Measurements from ENCODE around the gene TBX21.

The TBX21 gene

GRCh38 chr17:47693731-47694580 is 39.1 kb upstream of the TBX21 start, which contains the start of gene TBKBP1:
TBKBP1 (plus strand) TSS chr17:47694161; CDS start chr17:47696113, 1,952 bp downstream.
- DNase-seq (ENCODE audit: insufficient read length, low spot score) (peak; percentile 59), FAIRE-seq (no peak)
- no peak for TF ChIP-seq POLR2A (IDR thresholded peaks at IDR 0.05; ENCODE audit: low read depth, low read length)

GRCh38 chr17:47694581-47695428 is 38.2 kb upstream of the TBX21 start:
- FAIRE-seq (no peak), DNase-seq (ENCODE audit: insufficient read length, low spot score) (no peak)
- no peak for TF ChIP-seq POLR2A (IDR thresholded peaks at IDR 0.05; ENCODE audit: low read depth, low read length)

DNA sequence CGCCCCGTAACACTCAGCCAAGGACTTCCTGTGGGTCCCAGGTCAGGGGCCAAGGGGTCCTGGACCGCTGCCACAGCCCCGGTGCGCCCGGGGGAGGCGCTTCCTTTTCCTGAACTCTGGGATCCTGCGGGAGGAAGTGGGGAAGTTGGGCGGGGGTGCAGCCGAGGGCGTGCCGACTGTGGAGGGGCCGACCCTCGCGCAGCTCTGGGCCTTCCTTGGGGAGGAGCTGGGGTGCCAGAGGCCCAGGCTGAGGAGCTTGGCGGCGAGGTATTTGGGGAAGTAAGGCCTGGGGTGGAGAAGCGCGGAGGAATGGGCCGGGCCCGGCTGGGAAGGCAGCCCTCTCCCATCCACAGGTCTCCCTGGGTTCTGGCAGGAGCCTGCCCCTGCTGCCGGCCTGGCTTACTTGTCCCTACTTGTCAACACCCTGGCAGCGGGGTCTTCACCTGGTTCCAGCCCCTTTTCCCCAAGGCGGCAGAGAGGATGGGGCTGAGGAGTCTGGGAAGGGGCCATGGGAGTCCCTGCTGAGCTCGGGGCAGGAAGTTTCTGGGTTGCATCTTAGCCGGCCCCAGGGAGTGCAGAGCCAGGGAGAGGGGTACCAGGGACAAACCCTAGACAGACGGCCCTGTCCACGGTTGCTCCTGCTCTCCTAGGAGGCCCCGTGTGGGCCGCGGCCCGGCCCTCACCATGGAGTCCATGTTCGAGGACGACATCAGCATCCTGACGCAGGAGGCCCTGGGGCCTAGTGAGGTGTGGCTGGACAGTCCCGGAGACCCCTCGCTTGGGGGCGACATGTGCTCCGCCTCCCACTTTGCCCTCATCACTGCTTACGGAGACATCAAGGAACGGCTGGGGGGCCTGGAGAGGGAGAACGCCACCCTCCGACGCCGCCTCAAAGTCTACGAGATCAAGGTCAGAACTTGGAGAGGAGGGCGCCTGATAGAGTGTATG is 37.3 kb upstream of the TBX21 start:
- FAIRE-seq (no peak), DNase-seq (ENCODE audit: insufficient read length, low spot score) (no peak)
- TF ChIP-seq POLR2A (IDR thresholded peaks at IDR 0.05; ENCODE audit: low read depth, low read length), result no peak

- no peak for FAIRE-seq
Observed at GRCh38 chr17:47696717-47697642, 36.1 kb upstream of the TBX21 start.

GRCh38 chr17:47697906-47698711 is 34.9 kb upstream of the TBX21 start:
- no peak for DNase-seq (ENCODE audit: insufficient read length, low spot score)
- no peak for FAIRE-seq
- no peak for TF ChIP-seq POLR2A (IDR thresholded peaks at IDR 0.05; ENCODE audit: low read depth, low read length)

More at GRCh38 chr17:47696717-47697642, 36.1 kb upstream of the TBX21 start:
- no peak for DNase-seq (ENCODE audit: insufficient read length, low spot score)
- TF ChIP-seq POLR2A (IDR thresholded peaks at IDR 0.05; ENCODE audit: low read depth, low read length), result no peak

DNA sequence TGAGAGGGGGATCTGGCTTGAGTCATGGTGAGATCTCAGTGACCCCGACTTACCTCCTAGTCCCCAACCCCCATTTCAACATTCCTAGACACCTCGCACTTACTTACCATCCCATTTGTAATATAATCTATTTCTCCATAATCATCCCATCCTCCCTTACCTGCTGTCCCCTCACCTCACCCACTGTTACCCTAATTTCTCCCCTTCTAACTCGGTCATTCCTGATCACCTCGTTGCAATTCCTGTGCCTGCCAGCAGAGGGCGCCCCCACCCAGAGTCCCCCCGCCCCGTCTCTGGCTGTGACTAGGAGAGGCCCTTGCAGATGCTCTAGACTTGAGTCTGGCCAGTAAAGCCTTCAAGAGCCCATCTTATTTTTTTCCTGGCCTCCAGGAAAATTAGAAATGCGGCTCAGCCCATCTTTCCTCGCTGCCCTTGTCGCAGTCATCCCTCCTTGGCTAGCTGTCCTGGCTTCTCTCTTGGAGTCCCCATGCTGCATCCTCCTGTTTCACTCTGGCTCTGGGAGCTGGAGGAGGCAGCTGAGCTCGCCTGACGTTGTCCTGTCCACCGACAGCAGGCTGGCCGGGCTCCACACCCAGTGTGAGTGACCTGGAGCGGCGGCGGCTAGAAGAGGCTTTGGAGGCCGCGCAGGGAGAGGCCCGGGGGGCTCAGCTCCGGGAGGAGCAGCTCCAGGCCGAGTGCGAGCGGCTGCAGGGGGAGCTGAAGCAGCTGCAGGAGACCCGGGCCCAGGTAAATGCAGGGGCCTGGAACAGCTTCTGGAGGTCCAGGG is 34.1 kb upstream of the TBX21 start:
- peak; percentile 98 for DNase-seq (ENCODE audit: insufficient read length, low spot score)

DNA sequence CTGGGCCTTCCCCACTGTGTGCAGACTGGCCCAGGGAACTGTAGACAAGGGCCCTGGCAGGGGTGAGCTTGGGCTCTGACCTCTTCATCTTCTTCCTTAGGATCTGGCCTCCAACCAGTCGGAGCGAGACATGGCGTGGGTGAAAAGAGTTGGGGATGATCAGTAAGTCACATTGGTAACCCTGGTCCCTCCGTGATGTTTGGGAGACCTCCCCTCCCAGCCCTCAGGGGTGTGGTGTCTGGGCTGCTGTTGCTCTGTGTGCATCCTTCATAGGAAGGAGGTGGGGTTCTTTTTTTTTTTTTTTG is 33.5 kb upstream of the TBX21 start:
- DNase-seq (ENCODE audit: insufficient read length, low spot score) (no peak), FAIRE-seq (no peak)
- no peak for TF ChIP-seq POLR2A (IDR thresholded peaks at IDR 0.05; ENCODE audit: low read depth, low read length)

More for the DNA sequence above, 34.1 kb upstream of the TBX21 start:
- TF ChIP-seq POLR2A (IDR thresholded peaks at IDR 0.05; ENCODE audit: low read depth, low read length), result no peak
- no peak for FAIRE-seq

GRCh38 chr17:47700471-47701449 is 32.3 kb upstream of the TBX21 start:
- DNase-seq (ENCODE audit: insufficient read length, low spot score), result no peak
- no peak for TF ChIP-seq POLR2A (IDR thresholded peaks at IDR 0.05; ENCODE audit: low read depth, low read length)
- no peak for FAIRE-seq

DNA sequence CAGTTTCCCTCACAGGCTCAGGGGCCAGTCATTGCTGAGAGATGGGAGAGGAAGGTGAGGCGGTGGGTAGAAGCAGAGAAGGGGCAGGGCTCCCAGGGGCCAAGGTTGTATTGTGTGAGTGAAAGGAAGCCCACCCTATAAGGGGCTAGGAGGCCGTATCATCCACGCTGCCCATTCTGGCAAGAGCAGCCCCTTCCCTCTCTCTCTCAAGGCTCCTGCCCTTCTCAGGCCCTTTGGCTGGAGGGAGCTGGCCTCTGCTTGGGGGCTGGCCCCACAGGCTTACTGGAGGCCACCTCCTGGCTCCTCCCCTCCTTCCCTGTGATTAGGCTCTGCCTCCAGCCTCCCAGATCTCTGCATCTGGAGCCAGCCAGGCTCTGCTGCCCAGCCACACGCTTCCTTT is 31.4 kb upstream of the TBX21 start:
- FAIRE-seq (no peak), DNase-seq (ENCODE audit: insufficient read length, low spot score) (no peak)
- TF ChIP-seq POLR2A (IDR thresholded peaks at IDR 0.05; ENCODE audit: low read depth, low read length), result no peak

DNA sequence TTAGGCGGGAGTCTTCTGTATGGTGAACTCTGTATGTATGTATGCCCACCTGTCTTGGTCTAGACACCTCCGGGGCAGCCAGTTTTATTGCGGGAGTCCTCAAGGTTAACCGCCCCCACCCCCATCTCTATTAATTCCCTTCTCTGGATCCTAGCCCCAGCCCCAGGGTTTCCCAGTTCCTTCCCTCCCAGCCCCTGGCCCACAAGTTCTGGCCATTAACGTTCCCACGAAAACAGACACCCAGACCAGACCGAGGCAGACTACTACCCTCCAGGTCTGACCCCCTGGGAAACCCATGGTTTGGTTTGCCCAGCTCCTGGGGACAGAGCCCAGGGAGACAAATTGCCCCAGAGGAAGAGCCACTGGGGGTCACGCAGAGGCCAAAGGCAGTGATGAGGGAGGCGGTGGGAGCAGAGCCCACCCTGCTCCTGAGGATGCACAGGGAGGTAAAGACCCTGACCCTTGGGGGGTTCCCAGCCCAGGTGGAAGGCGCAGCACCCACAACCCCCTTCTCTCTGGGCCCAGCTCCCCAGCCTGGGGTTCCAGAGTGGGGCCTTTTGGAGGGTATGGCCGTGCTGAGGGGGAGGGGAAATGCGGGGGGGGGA is 30.5 kb upstream of the TBX21 start:
- DNase-seq (ENCODE audit: insufficient read length, low spot score) (no peak), FAIRE-seq (no peak)
- no peak for TF ChIP-seq POLR2A (IDR thresholded peaks at IDR 0.05; ENCODE audit: low read depth, low read length)

Data from H54 (cell line).